Endothelial cell (in vitro differentiated cells): Measurements from ENCODE around the gene ITGAE. TPM values are rescaled to one million over a fixed set of nuclear protein-coding genes. Genes with fewer than 3 reads are reported as not detected.

Experiments used
- DNase-seq: peaks from one replicate; pipeline ENCODE4 v3.0.0; 2021; ENCODE audit warnings: low spot score
- H3K27ac Mint-ChIP-seq: one replicate; pipeline ENCODE4 v1.8.0; 2021; ENCODE audit warnings: mixed read lengths, inconsistent platforms; ENCODE audit not compliant: unreplicated experiment
- H3K27me3 Mint-ChIP-seq: one replicate; pipeline ENCODE4 v1.8.0; 2021; ENCODE audit warnings: mild to moderate bottlenecking, moderate library complexity, mixed read lengths, inconsistent platforms; ENCODE audit not compliant: unreplicated experiment
- H3K36me3 Mint-ChIP-seq: one replicate; pipeline ENCODE4 v1.8.0; 2021; ENCODE audit warnings: mild to moderate bottlenecking, low read depth, mixed read lengths, inconsistent platforms; ENCODE audit not compliant: unreplicated experiment
- H3K4me1 Mint-ChIP-seq: one replicate; pipeline ENCODE4 v1.8.0; 2021; ENCODE audit warnings: mild to moderate bottlenecking, mixed read lengths, inconsistent platforms; ENCODE audit not compliant: unreplicated experiment
- H3K4me3 Mint-ChIP-seq: one replicate; pipeline ENCODE4 v1.8.0; 2021; ENCODE audit warnings: mild to moderate bottlenecking, mixed read lengths, inconsistent platforms; ENCODE audit not compliant: unreplicated experiment
- H3K9me3 Mint-ChIP-seq: one replicate; pipeline ENCODE4 v1.8.0; 2021; ENCODE audit warnings: mixed read lengths, inconsistent platforms; ENCODE audit not compliant: unreplicated experiment
- total RNA-seq: library from RNA; stranded (reverse); fragmentation: NEBNext Ultra II Directional; extraction: Animal tissue kit (Norgen Biotek cat#: 25700); gene quantifications from one replicate; pipeline ENCODE4 v1.2.1, GENCODE V29; 2021; ENCODE audit not compliant: unreplicated experiment
- TF ChIP-seq, protein P1 (sequence below): fragments of 200-600 bp; sonication (generic); IDR thresholded peaks from one replicate; pipeline ENCODE4 v1.5.0; 2021; ENCODE audit warnings: antibody characterized with exemption; ENCODE audit not compliant: unreplicated experiment

The ITGAE gene
- total RNA-seq, 1 donor from 2014 or later: 30.0 TPM

DNA sequence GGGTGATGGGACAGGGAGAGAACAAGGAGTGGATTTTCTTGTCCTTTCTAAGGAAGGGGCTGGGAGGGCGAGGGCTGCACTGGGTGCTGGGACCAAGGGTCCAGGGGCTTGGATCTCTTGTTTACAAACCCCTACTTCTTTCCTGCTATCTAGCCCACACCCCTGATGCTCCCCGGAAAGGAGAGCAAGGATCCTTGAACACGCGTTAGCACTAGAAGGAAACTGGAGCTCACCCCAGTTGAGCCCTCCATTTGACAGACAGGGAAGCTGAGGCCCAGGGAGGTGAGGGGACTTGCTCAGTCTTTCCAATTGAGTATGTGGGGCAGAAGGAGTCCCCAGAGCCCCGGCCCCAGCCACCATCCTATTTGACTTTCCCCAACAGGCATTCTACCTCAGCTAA lies 4.6 kb upstream of the ITGAE start:
- H3K27ac Mint-ChIP-seq: no peak overlapping the region
- H3K27me3 Mint-ChIP-seq: peaks cover 2% of the 10 kb centered on the region
- no peak overlapping the region for H3K4me3 Mint-ChIP-seq
- TF ChIP-seq, protein P1, sequence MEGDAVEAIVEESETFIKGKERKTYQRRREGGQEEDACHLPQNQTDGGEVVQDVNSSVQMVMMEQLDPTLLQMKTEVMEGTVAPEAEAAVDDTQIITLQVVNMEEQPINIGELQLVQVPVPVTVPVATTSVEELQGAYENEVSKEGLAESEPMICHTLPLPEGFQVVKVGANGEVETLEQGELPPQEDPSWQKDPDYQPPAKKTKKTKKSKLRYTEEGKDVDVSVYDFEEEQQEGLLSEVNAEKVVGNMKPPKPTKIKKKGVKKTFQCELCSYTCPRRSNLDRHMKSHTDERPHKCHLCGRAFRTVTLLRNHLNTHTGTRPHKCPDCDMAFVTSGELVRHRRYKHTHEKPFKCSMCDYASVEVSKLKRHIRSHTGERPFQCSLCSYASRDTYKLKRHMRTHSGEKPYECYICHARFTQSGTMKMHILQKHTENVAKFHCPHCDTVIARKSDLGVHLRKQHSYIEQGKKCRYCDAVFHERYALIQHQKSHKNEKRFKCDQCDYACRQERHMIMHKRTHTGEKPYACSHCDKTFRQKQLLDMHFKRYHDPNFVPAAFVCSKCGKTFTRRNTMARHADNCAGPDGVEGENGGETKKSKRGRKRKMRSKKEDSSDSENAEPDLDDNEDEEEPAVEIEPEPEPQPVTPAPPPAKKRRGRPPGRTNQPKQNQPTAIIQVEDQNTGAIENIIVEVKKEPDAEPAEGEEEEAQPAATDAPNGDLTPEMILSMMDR: no peak
- H3K9me3 Mint-ChIP-seq: no peaks in the 10 kb centered on the region
- peaks cover 37% of the 10 kb centered on the region for H3K36me3 Mint-ChIP-seq
- no peaks in the 10 kb centered on the region for H3K4me1 Mint-ChIP-seq
- DNase-seq: no peak

DNA sequence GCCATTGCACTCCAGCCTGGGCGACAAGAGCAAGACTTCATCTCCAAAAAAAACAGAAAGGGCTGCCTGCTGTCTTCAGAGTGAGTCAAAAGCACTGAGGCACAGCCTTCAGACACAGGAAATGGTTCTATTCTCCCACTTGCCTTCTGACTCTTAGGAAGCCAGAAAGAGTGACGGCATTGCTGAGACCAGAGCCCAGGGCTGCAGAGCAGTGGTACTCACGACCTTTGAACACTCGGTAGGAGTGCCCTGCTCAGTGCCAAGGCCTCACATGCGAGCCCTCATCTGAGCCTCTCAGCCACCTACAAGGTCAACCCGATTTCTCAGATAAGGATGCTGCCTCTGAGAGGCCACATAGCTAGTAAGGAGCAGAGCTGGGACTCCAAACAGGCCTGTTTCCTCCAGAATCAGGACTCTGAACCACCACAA lies 3.5 kb upstream of the ITGAE start:
- no peaks in the 10 kb centered on the region for H3K27me3 Mint-ChIP-seq
- H3K36me3 Mint-ChIP-seq: peaks cover 32% of the 10 kb centered on the region
- no peaks in the 10 kb centered on the region for H3K4me1 Mint-ChIP-seq
- TF ChIP-seq, protein P1: no peak
- DNase-seq: no peak
- H3K9me3 Mint-ChIP-seq: no peaks in the 10 kb centered on the region
- no peak overlapping the region for H3K27ac Mint-ChIP-seq
- no peak overlapping the region for H3K4me3 Mint-ChIP-seq

DNA sequence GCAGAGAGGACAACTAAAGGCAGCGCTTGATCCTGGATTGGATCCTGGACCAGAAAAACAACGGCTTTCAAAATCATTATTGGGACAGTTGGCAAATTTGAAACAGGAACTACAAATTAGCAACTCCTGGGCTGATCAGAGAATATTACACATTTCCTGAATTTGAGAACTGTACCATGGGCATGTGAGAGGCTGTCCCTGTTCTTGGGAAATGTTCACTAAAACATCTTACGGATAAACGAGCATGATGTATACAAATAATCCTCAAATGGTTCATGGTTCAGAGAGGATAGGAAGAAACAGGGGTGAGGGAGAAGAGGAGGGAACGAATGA lies 2.3 kb upstream of the ITGAE start:
- Mint-ChIP-seq H3K4me3 (no peak overlapping the region), H3K36me3 (peaks cover 28% of the 10 kb centered on the region), H3K27ac (no peak overlapping the region), H3K9me3 (no peaks in the 10 kb centered on the region), H3K4me1 (no peaks in the 10 kb centered on the region), H3K27me3 (no peaks in the 10 kb centered on the region)
- no peak for DNase-seq
- TF ChIP-seq, protein P1: no peak

DNA sequence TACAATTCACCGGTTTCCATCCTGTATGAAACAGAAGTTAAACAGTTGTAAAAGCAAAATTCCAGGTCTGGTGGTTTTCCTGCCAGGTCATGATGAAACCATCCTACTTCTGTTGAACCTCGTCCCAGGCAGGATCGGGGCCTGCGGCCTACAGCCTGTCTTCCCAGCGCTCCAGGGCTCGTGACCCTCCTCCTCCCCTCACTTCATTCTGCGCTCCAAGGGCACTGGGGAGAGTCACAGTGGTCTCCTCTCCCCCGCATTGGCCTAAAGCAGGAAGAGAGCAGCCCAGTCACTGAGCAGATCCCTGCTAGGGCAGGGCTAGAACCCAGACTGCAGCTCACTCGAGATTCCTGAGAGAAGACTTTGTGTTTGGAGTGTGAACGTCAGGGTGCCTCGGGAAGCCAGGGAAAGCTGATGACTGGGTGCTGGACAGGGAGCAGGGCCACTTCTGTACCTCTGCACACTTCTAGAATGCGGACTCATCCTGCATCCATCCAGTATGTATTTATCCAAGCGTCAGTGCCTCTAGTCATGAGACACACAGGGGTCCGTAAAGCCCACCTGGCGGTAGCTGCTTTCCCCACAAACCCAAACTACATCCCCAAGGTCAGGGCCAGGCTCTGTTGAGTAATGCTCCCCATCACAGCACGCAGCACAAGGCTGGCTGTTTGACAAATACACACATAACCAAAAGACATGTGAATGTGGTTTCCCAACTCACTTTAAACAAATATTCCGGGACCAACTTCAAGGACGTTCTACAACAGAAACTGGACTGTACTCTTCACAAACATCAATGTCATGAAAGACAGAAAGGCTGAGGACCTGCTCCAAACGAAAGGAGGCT lies 1.7 kb upstream of the ITGAE start:
- Mint-ChIP-seq H3K9me3 (no peaks in the 10 kb centered on the region), H3K27ac (no peak overlapping the region)

DNA sequence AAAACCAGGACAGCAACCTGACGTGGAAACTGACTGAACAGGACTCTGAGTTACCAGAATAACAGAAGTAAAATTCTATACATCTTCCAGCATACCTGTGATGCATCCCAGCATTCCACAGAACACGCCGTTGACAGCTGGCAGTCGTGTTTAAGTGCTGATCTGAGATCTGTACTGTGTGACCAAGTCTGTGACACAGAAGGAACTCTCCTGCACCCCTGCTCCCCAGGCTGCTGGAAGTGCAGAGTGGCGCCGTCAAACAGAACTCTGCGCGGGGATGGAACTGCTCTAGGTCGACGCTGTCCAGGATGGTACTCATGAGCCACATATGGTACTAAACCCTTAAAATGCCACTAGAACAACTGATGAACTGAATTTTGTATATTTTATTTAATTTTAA lies 804 bp upstream of the ITGAE start:
- Mint-ChIP-seq H3K9me3 (no peaks in the 10 kb centered on the region), H3K36me3 (peaks cover 15% of the 10 kb centered on the region), H3K4me3 (no peak overlapping the region), H3K27me3 (peaks cover 1% of the 10 kb centered on the region), H3K4me1 (no peaks in the 10 kb centered on the region), H3K27ac (no peak overlapping the region)
- no peak for DNase-seq
- TF ChIP-seq, protein P1: no peak

More for the DNA sequence above, 1.7 kb upstream of the ITGAE start:
- H3K4me1 Mint-ChIP-seq: no peaks in the 10 kb centered on the region
- H3K4me3 Mint-ChIP-seq: no peak overlapping the region
- DNase-seq: no peak
- H3K27me3 Mint-ChIP-seq: peaks cover under 1% of the 10 kb centered on the region
- TF ChIP-seq, protein P1: no peak
- H3K36me3 Mint-ChIP-seq: peaks cover 22% of the 10 kb centered on the region
